ENCODE measurements around the gene CD2. TPM values are rescaled to one million over a fixed set of nuclear protein-coding genes. Genes with fewer than 3 reads are reported as not detected.
A peak's percentile ranks its signal among the peaks of the same experiment; 100 is the strongest.

The CD2 gene
- total RNA-seq, result 1 to 10 TPM in 3 of 4 donors, not detected in 1; 5.0 to 8.7 (median 6.3) TPM

GRCh38 chr1:116754198-116754977 lies at the start of gene CD2:
CD2 (plus strand) TSS chr1:116754430; CDS start chr1:116754493, 63 bp downstream.
- H3K36me3 ChIP-seq, result no peaks in the 10 kb centered on the region
- in situ Hi-C loops (cut with MboI; ENCODE audit: low pct_ligation_motif_present in 1 of 4, low pct_unique_long_range_greater_than_20kb in 1 of 4, low sequenced_read_pairs in 3 of 4) (no loop called here), intact Hi-C loops (cut with DNase I; ENCODE audit: low total_unique reads) (no loop called here)
- peak within 1 kb of the TSS; percentile 2 to 48 (median 38) for H3K27ac ChIP-seq
- H3K9me3 ChIP-seq, result no peaks in the 10 kb centered on the region
- no peaks in the 10 kb centered on the region for H3K27me3 ChIP-seq
- 69 to 87% methylated on average over 5 to 7 of the region's 7 CpGs for whole genome bisulfite sequencing, 2 donors (ENCODE audit: low coverage in 1 of 2)
- no peak for TF ChIP-seq CTCF (IDR thresholded peaks at IDR 0.05)
- TF ChIP-seq POLR2AphosphoS5 (IDR thresholded peaks at IDR 0.05), result peak in 1 of 3 donors; percentile 56
- no peak for TF ChIP-seq EP300 (IDR thresholded peaks at IDR 0.05; ENCODE audit: low read depth)
- peak; percentile 60 for TF ChIP-seq POLR2A (IDR thresholded peaks at IDR 0.05)
- H3K4me1 ChIP-seq, result no peaks in the 10 kb centered on the region
- H3K4me3 ChIP-seq, result peak within 1 kb of the TSS in 2 of 4 donors; percentile 10 to 29
- DNase-seq, result peak; percentile 29

- no peak overlapping the region for H3K4me3 ChIP-seq
- H3K4me1 ChIP-seq, result peaks cover 0 to 6% (median 0%) of the 10 kb centered on the region in 4 donors
- intact Hi-C loops (cut with DNase I; ENCODE audit: low total_unique reads), result no loop called here
- in situ Hi-C loops (cut with MboI; ENCODE audit: low pct_ligation_motif_present in 1 of 4, low pct_unique_long_range_greater_than_20kb in 1 of 4, low sequenced_read_pairs in 3 of 4), result no loop called here
- H3K9me3 ChIP-seq, result no peaks in the 10 kb centered on the region
- 77% methylated on average over 2 of the region's 2 CpGs; no CpG with 5 or more reads in 1 of the 2 donors for WGBS, 2 donors (ENCODE audit: low coverage in 1 of 2)
- no peak for TF ChIP-seq POLR2A (IDR thresholded peaks at IDR 0.05)
- TF ChIP-seq EP300 (IDR thresholded peaks at IDR 0.05; ENCODE audit: low read depth), result no peak
- no peak for TF ChIP-seq CTCF (IDR thresholded peaks at IDR 0.05)
- no peak for TF ChIP-seq POLR2AphosphoS5 (IDR thresholded peaks at IDR 0.05)
- no peaks in the 10 kb centered on the region for H3K27me3 ChIP-seq
- no peaks in the 10 kb centered on the region for H3K36me3 ChIP-seq
- no peak for DNase-seq
- H3K27ac ChIP-seq, result no peak overlapping the region
Observed at GRCh38 chr1:116706123-116706522, 48.1 kb upstream of the CD2 start.

GRCh38 chr1:116706841-116707240 lies 47.4 kb upstream of the CD2 start:
- TF ChIP-seq EP300 (IDR thresholded peaks at IDR 0.05; ENCODE audit: low read depth) (no peak), CTCF (IDR thresholded peaks at IDR 0.05) (no peak), POLR2A (IDR thresholded peaks at IDR 0.05) (no peak), POLR2AphosphoS5 (IDR thresholded peaks at IDR 0.05) (no peak)
- H3K27me3 ChIP-seq, result no peaks in the 10 kb centered on the region
- no peak overlapping the region for H3K4me3 ChIP-seq
- in situ Hi-C loops (cut with MboI; ENCODE audit: low pct_ligation_motif_present in 1 of 4, low pct_unique_long_range_greater_than_20kb in 1 of 4, low sequenced_read_pairs in 3 of 4), result no loop called here
- H3K9me3 ChIP-seq, result no peaks in the 10 kb centered on the region
- no peak overlapping the region for H3K27ac ChIP-seq
- no peaks in the 10 kb centered on the region for H3K36me3 ChIP-seq
- DNase-seq, result no peak
- H3K4me1 ChIP-seq, result peaks cover 0 to 6% (median 0%) of the 10 kb centered on the region in 4 donors
- intact Hi-C loops (cut with DNase I; ENCODE audit: low total_unique reads), result no loop called here

GRCh38 chr1:116708255-116708900 lies 45.9 kb upstream of the CD2 start:
- in situ Hi-C loops (cut with MboI; ENCODE audit: low pct_ligation_motif_present in 1 of 4, low pct_unique_long_range_greater_than_20kb in 1 of 4, low sequenced_read_pairs in 3 of 4), result no loop called here
- WGBS, 2 donors (ENCODE audit: low coverage in 1 of 2), result 76 to 83% methylated on average over 6 of the region's 6 CpGs

More at GRCh38 chr1:116708255-116708900, 45.9 kb upstream of the CD2 start:
- Histone ChIP-seq H3K9me3 (no peaks in the 10 kb centered on the region), H3K4me3 (no peak overlapping the region), H3K27ac (no peak overlapping the region), H3K36me3 (no peaks in the 10 kb centered on the region), H3K27me3 (no peaks in the 10 kb centered on the region), H3K4me1 (peaks cover 0 to 6% (median 0%) of the 10 kb centered on the region in 4 donors)
- intact Hi-C loops (cut with DNase I; ENCODE audit: low total_unique reads), result no loop called here
- no peak for DNase-seq
- TF ChIP-seq CTCF (IDR thresholded peaks at IDR 0.05) (no peak), EP300 (IDR thresholded peaks at IDR 0.05; ENCODE audit: low read depth) (no peak), POLR2A (IDR thresholded peaks at IDR 0.05) (no peak), POLR2AphosphoS5 (IDR thresholded peaks at IDR 0.05) (no peak)

Measured in transverse colon (tissue), 4 donors.